OCI-LY7 (cell line): ENCODE results near the gene BPIFB2. TPM values are rescaled to one million over a fixed set of nuclear protein-coding genes. Genes with fewer than 3 reads are reported as not detected.

Source experiments
- BruUV-seq: library from RNA; stranded (reverse); fragments of 400-500 nt; replicated peaks from 2 replicates; lab custom pipeline; 2021; lab: Mats Ljungman, UMichigan
- CTCF ChIA-PET: fragments of 300-600 bp; sonication (Branson Sonifier 250); formaldehyde crosslinking; loops from one replicate; lab custom pipeline; 2022; ENCODE audit warnings: antibody characterized with exemption; ENCODE audit not compliant: unreplicated experiment; lab: Charles Lee
- POLR2A ChIA-PET: fragments of 300-600 bp; sonication (Branson Sonifier 250); formaldehyde crosslinking; loops from one replicate; lab custom pipeline; 2022; ENCODE audit warnings: antibody characterized with exemption; lab: Charles Lee
- DNase-seq: peaks from one replicate; pipeline ENCODE4 v3.0.0-alpha.2; 2015; ENCODE audit warnings: low spot score
- H2AFZ ChIP-seq: fragments of 200-600 bp; sonication (generic), shearing (Covaris generic); 2 replicates; pipeline ENCODE4 v1.6.1; 2014; ENCODE audit warnings: mild to moderate bottlenecking, antibody characterized with exemption, low read length, moderate library complexity
- H3K27ac ChIP-seq: fragments of 200-600 bp; sonication (generic); 2 replicates; pipeline ENCODE4 v1.5.1; 2014; ENCODE audit warnings: mixed run types, low read depth, mild to moderate bottlenecking, moderate library complexity, low read length, inconsistent platforms; ENCODE audit not compliant: poor library complexity, severe bottlenecking
- H3K36me3 ChIP-seq: fragments of 200-600 bp; sonication (generic); 2 replicates; pipeline ENCODE4 v1.6.1; 2014; ENCODE audit warnings: mild to moderate bottlenecking, antibody characterized with exemption, low read length, moderate library complexity, mixed read lengths; ENCODE audit not compliant: insufficient read depth
- H3K4me1 ChIP-seq: fragments of 200-600 bp; sonication (generic); 2 replicates; pipeline ENCODE4 v1.5.1; 2014; ENCODE audit warnings: mild to moderate bottlenecking, low read length; ENCODE audit not compliant: insufficient read depth, poor library complexity, severe bottlenecking
- H3K4me2 ChIP-seq: fragments of 200-600 bp; sonication (generic); 2 replicates; pipeline ENCODE4 v1.6.1; 2014; ENCODE audit warnings: mild to moderate bottlenecking, low read length
- H3K4me3 ChIP-seq: fragments of 200-600 bp; sonication (generic); 2 replicates; pipeline ENCODE4 v1.5.1; 2014; ENCODE audit warnings: mild to moderate bottlenecking, low read depth, low read length; ENCODE audit not compliant: poor library complexity, severe bottlenecking
- H3K79me2 ChIP-seq: fragments of 200-600 bp; sonication (generic); 2 replicates; pipeline ENCODE4 v1.6.1; 2016; ENCODE audit warnings: low read depth, mild to moderate bottlenecking, low read length, moderate library complexity, mixed read lengths; ENCODE audit not compliant: insufficient read depth
- H3K9me2 ChIP-seq: fragments of 200-600 bp; sonication (generic); 2 replicates; pipeline ENCODE4 v1.6.1; 2016; ENCODE audit warnings: mild to moderate bottlenecking, low read length, mixed read lengths; ENCODE audit not compliant: insufficient read depth
- H3K9me3 ChIP-seq: fragments of 200-600 bp; sonication (generic); 2 replicates; pipeline ENCODE4 v1.6.1; 2014; ENCODE audit warnings: mild to moderate bottlenecking, mixed run types, low read length, mixed read lengths
- H4K20me1 ChIP-seq: fragments of 200-600 bp; sonication (generic); 2 replicates; pipeline ENCODE4 v1.6.1; 2014; ENCODE audit warnings: mild to moderate bottlenecking, antibody characterized with exemption, low read length, moderate library complexity, mixed read lengths; ENCODE audit not compliant: insufficient read depth
- CTCF ChIP-seq: fragments of 200-600 bp; sonication (generic); conservative IDR thresholded peaks from 2 replicates; pipeline ENCODE4 v1.5.1; 2014; ENCODE audit warnings: mild to moderate bottlenecking, antibody characterized with exemption, low read length, moderate library complexity, mixed read lengths
- EZH2phosphoT487 ChIP-seq: fragments of 200-600 bp; sonication (generic); IDR thresholded peaks from 2 replicates; pipeline ENCODE4 v1.6.1; 2018; ENCODE audit warnings: low read depth, borderline replicate concordance, mild to moderate bottlenecking, mixed run types, antibody characterized with exemption, low read length, moderate library complexity, mixed read lengths
- intact Hi-C: fragments of 100-400 bp; cut with micrococcal nuclease; formaldehyde crosslinking; loops from one replicate; pipeline ENCODE4 v1.10.0; 2022; ENCODE audit not compliant: unreplicated experiment
- total RNA-seq, 2 experiments: library from RNA; depleted of rRNA in 1 of 2; stranded (reverse); fragments of >200 nt in 1 of 2; shearing (Covaris generic) in 1 of 2; gene quantifications; 2 replicates each; pipeline ENCODE4 v1.2.3, GENCODE V29; 2014 to 2022

The BPIFB2 gene
- total RNA-seq, 2 experiments from 2014 or later: not detected

DNA sequence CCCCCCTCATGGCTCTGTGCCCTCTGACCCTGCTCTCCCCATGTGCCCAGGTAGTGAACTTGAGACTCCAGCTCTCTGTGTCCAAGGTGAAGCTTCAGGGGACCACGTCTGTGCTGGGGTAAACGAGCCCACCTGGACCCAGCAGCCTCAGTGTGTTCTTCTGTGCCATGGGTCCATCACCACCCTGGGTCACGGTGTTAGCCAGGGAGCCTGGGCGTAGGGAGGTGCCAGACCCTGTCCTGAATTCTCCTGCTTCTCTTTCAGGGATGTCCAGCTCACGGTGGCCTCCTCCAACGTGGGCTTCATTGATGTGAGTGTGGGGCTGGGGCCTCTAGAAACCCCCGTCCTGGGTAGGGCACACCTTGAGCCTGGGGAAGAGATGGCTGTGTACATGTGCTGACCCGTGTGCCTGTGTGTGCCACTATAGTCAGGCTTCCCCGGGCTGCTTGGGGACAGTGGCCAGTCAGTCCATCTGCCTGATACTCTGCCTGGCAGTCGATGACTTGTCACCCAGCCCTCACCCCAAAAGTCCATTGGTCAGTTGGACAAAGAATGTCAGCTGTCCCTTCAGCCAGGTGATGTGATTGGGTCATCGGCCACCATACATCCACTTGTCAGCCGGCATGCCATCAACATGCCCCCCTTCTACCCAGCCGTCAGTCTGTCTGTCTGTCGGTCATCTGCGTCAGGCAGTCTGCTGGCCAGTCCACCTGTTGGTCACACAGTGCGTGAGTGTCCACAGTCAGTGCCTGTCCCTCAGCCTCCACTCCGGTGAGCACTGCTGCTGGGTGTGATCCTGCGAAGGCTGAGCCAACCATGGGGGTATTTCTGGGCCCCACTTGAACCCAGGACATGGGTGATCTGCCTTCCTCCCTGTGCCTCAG lies 13.0 kb downstream of the BPIFB2 start:
- no peaks in the 10 kb centered on the region for H3K79me2 ChIP-seq
- H3K4me3 ChIP-seq: no peak overlapping the region
- no peak overlapping the region for H2AFZ ChIP-seq
- ChIA-PET POLR2A (no interaction called here), CTCF (no interaction called here)
- H3K27ac ChIP-seq: no peak overlapping the region
- BruUV-seq: no TSS peak
- no peaks in the 10 kb centered on the region for H4K20me1 ChIP-seq
- no peak for TF ChIP-seq EZH2phosphoT487
- TF ChIP-seq CTCF: no peak
- no peak overlapping the region for H3K4me2 ChIP-seq
- no peaks in the 10 kb centered on the region for H3K9me3 ChIP-seq
- no peak for DNase-seq
- no peaks in the 10 kb centered on the region for H3K36me3 ChIP-seq
- no peaks in the 10 kb centered on the region for H3K9me2 ChIP-seq
- intact Hi-C loops: no loop called here
- no peaks in the 10 kb centered on the region for H3K4me1 ChIP-seq

- Histone ChIP-seq H3K4me1 (no peaks in the 10 kb centered on the region), H4K20me1 (no peaks in the 10 kb centered on the region), H3K36me3 (no peaks in the 10 kb centered on the region), H3K4me3 (no peak overlapping the region), H3K79me2 (no peaks in the 10 kb centered on the region), H3K9me2 (no peaks in the 10 kb centered on the region), H3K27ac (no peak overlapping the region), H3K4me2 (no peak overlapping the region), H3K9me3 (no peaks in the 10 kb centered on the region), H2AFZ (no peak overlapping the region)
- DNase-seq: no peak
- no TSS peak for BruUV-seq
- intact Hi-C loops: no loop called here
- CTCF ChIA-PET: no interaction called here
- POLR2A ChIA-PET: interaction anchor here (0.6 kb wide), 1 partner anchor 39 kb away, joined by 3 read pairs; no protein-coding TSS in a partner anchor
- TF ChIP-seq CTCF (no peak), EZH2phosphoT487 (no peak)
Measured at GRCh38 chr20:33021879-33022278, 14.4 kb downstream of the BPIFB2 start.

GRCh38 chr20:33022289-33022688 lies 14.8 kb downstream of the BPIFB2 start:
- TF ChIP-seq EZH2phosphoT487: no peak
- TF ChIP-seq CTCF: no peak
- H3K9me3 ChIP-seq: no peaks in the 10 kb centered on the region
- POLR2A ChIA-PET: no interaction called here
- H2AFZ ChIP-seq: no peak overlapping the region
- H3K27ac ChIP-seq: no peak overlapping the region
- H3K4me2 ChIP-seq: no peak overlapping the region
- H3K79me2 ChIP-seq: no peaks in the 10 kb centered on the region
- no peaks in the 10 kb centered on the region for H3K9me2 ChIP-seq
- no TSS peak for BruUV-seq
- no peaks in the 10 kb centered on the region for H3K36me3 ChIP-seq
- no peak for DNase-seq
- CTCF ChIA-PET: no interaction called here
- H3K4me3 ChIP-seq: no peak overlapping the region
- intact Hi-C loops: no loop called here
- no peaks in the 10 kb centered on the region for H4K20me1 ChIP-seq
- H3K4me1 ChIP-seq: no peaks in the 10 kb centered on the region
